PC-9 (cell line): ENCODE results near the gene CCPG1. TPM values are rescaled to one million over a fixed set of nuclear protein-coding genes. Genes with fewer than 3 reads are reported as not detected.

Experiments used
- BruUV-seq: library from RNA; stranded (reverse); fragments of 400-500 nt; replicated peaks from 2 replicates; lab custom pipeline; 2021; lab: Mats Ljungman, UMichigan
- CTCF ChIA-PET: fragments of 300-600 bp; sonication (Branson Sonifier 250); formaldehyde crosslinking; loops from one replicate; lab custom pipeline; 2022; ENCODE audit warnings: antibody characterized with exemption; lab: Charles Lee
- POLR2A ChIA-PET: fragments of 300-600 bp; sonication (Branson Sonifier 250); formaldehyde crosslinking; loops from one replicate; lab custom pipeline; 2022; ENCODE audit warnings: antibody characterized with exemption; ENCODE audit not compliant: unreplicated experiment; lab: Charles Lee
- DNase-seq, 2 experiments: peaks; one replicate each; pipeline versions ENCODE4 v3.0.0 to v3.0.0-alpha.2; 2015 to 2022; ENCODE audit warnings: mixed read lengths in 1 of 2
- H2AFZ ChIP-seq: fragments of 200-600 bp; sonication (generic); 2 replicates; pipeline ENCODE4 v1.8.1; 2017; ENCODE audit warnings: antibody characterized with exemption
- H3F3A ChIP-seq: fragments of 200-600 bp; sonication (generic); 2 replicates; pipeline ENCODE4 v1.8.1; 2017; ENCODE audit warnings: antibody characterized with exemption, mild to moderate bottlenecking, low read depth; ENCODE audit not compliant: insufficient read depth
- H3K27ac ChIP-seq: fragments of 200-600 bp; sonication (generic); 2 replicates; pipeline ENCODE4 v1.6.1; 2016; ENCODE audit warnings: mixed run types
- H3K27me3 ChIP-seq: fragments of 200-600 bp; sonication (generic); 2 replicates; pipeline ENCODE4 v1.6.1; 2016; ENCODE audit warnings: low read depth, mixed run types; ENCODE audit not compliant: insufficient read depth
- H3K36me3 ChIP-seq: fragments of 200-600 bp; sonication (generic); 2 replicates; pipeline ENCODE4 v1.6.1; 2016; ENCODE audit warnings: low read depth, mixed run types
- H3K4me1 ChIP-seq: fragments of 200-600 bp; sonication (generic); replicated peaks from 2 replicates; pipeline ENCODE4 v1.6.1; 2016; ENCODE audit warnings: mixed run types; ENCODE audit not compliant: insufficient read depth
- H3K4me2 ChIP-seq: fragments of 200-600 bp; sonication (generic); 2 replicates; pipeline ENCODE4 v1.6.1; 2017; ENCODE audit warnings: mixed run types
- H3K4me3 ChIP-seq: fragments of 200-600 bp; sonication (generic); 2 replicates; pipeline ENCODE4 v1.6.1; 2016; ENCODE audit warnings: mixed run types
- H3K79me2 ChIP-seq: fragments of 200-600 bp; sonication (generic); 2 replicates; pipeline ENCODE4 v1.6.1; 2017; ENCODE audit warnings: low read depth, mixed run types
- H3K9me2 ChIP-seq: fragments of 200-600 bp; sonication (generic); 2 replicates; pipeline ENCODE4 v1.8.1; 2017; ENCODE audit warnings: mild to moderate bottlenecking; ENCODE audit not compliant: insufficient read depth
- H3K9me3 ChIP-seq: fragments of 200-600 bp; sonication (generic); 2 replicates; pipeline ENCODE4 v1.8.1; 2016; ENCODE audit warnings: low read depth; ENCODE audit not compliant: insufficient read depth
- H4K20me1 ChIP-seq: fragments of 200-600 bp; sonication (generic); 2 replicates; pipeline ENCODE4 v1.8.1; 2017; ENCODE audit not compliant: insufficient read depth
- EZH2 ChIP-seq: fragments of 200-600 bp; sonication (generic); IDR thresholded peaks from 2 replicates; pipeline ENCODE4 v1.8.0; 2017; ENCODE audit warnings: antibody characterized with exemption, low read depth
- intact Hi-C: fragments of 100-400 bp; cut with micrococcal nuclease; formaldehyde crosslinking; loops from one replicate; pipeline ENCODE4 v1.10.0; 2022; ENCODE audit not compliant: unreplicated experiment
- total RNA-seq: library from RNA; stranded (reverse); gene quantifications from 2 replicates; pipeline ENCODE4 v1.2.3, GENCODE V29; 2021
- TF ChIP-seq, protein P1 (sequence below): fragments of 200-600 bp; sonication (generic); conservative IDR thresholded peaks from 2 replicates; pipeline ENCODE4 v1.6.1; 2017; ENCODE audit warnings: mixed run types, antibody characterized with exemption, mild to moderate bottlenecking, moderate library complexity

The CCPG1 gene
- total RNA-seq, 1 experiment from 2014 or later: 26.3 TPM

DNA sequence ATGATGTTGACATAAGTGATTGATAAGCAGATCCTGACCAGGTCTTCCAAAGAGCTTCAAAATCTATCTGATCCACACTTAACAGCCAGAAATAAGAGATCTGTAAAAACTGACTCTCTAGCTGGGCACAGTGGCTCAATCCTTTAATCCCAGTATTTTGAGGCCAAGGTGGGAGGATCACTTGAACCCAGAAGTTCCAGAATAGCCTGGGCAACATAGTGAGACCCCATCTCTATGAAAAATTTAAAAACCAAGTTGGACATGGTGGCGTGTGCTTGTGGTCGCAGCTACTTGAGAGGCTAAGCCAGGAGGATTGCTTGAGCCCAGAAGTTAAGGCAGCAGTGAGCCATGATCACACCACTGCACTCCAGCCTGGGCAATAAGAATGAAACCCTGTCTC is 45.5 kb downstream of the CCPG1 start:
- intact Hi-C loops: no loop called here
- H3K4me3 ChIP-seq: no peak overlapping the region

DNA sequence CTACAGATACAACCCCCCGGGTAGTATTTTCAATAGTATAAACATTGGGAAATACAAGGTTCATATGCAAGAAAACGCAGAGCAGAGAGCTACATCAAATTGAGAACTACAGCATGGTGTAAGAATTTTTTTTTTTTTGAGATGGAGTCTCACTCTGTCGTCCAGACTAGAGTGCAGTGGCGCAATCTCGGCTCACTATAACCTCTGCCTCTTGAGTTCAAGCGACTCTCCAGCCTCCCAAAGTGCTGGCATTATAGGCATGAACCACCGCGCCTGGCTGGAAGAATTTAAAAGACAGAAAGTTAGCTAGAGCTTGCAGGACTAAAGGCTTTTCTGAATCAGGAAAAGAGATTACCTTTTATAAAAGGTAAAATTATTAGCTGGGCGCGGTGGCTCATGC is 47.1 kb downstream of the CCPG1 start:
- CTCF ChIA-PET: no interaction called here
- BruUV-seq: no TSS peak
- Histone ChIP-seq H3K27ac (no peak overlapping the region), H3K4me1 (peaks cover 24% of the 10 kb centered on the region), H3K4me2 (no peak overlapping the region), H4K20me1 (no peaks in the 10 kb centered on the region), H3K9me2 (no peaks in the 10 kb centered on the region), H3K9me3 (no peaks in the 10 kb centered on the region), H3K4me3 (no peak overlapping the region), H3K27me3 (no peaks in the 10 kb centered on the region), H3K36me3 (no peaks in the 10 kb centered on the region), H3F3A (no peaks in the 10 kb centered on the region; the same call in 1 of the 2 replicates), H2AFZ (no peak overlapping the region), H3K79me2 (no peaks in the 10 kb centered on the region)
- DNase-seq: no peak
- TF ChIP-seq EZH2: no peak
- TF ChIP-seq, protein P1, sequence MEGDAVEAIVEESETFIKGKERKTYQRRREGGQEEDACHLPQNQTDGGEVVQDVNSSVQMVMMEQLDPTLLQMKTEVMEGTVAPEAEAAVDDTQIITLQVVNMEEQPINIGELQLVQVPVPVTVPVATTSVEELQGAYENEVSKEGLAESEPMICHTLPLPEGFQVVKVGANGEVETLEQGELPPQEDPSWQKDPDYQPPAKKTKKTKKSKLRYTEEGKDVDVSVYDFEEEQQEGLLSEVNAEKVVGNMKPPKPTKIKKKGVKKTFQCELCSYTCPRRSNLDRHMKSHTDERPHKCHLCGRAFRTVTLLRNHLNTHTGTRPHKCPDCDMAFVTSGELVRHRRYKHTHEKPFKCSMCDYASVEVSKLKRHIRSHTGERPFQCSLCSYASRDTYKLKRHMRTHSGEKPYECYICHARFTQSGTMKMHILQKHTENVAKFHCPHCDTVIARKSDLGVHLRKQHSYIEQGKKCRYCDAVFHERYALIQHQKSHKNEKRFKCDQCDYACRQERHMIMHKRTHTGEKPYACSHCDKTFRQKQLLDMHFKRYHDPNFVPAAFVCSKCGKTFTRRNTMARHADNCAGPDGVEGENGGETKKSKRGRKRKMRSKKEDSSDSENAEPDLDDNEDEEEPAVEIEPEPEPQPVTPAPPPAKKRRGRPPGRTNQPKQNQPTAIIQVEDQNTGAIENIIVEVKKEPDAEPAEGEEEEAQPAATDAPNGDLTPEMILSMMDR: no peak
- POLR2A ChIA-PET: no interaction called here
- intact Hi-C loops: no loop called here

More for the DNA sequence above, 45.5 kb downstream of the CCPG1 start:
- Histone ChIP-seq H2AFZ (no peak overlapping the region), H3K79me2 (no peaks in the 10 kb centered on the region), H3K4me2 (no peak overlapping the region), H4K20me1 (no peaks in the 10 kb centered on the region), H3K4me1 (peaks cover 18% of the 10 kb centered on the region), H3K27ac (no peak overlapping the region), H3K9me3 (no peaks in the 10 kb centered on the region), H3F3A (no peaks in the 10 kb centered on the region; the same call in 1 of the 2 replicates), H3K9me2 (no peaks in the 10 kb centered on the region), H3K36me3 (no peaks in the 10 kb centered on the region), H3K27me3 (no peaks in the 10 kb centered on the region)
- CTCF ChIA-PET: no interaction called here
- no peak for DNase-seq
- TF ChIP-seq EZH2: no peak
- TF ChIP-seq, protein P1: no peak
- POLR2A ChIA-PET: no interaction called here
- no TSS peak for BruUV-seq

DNA sequence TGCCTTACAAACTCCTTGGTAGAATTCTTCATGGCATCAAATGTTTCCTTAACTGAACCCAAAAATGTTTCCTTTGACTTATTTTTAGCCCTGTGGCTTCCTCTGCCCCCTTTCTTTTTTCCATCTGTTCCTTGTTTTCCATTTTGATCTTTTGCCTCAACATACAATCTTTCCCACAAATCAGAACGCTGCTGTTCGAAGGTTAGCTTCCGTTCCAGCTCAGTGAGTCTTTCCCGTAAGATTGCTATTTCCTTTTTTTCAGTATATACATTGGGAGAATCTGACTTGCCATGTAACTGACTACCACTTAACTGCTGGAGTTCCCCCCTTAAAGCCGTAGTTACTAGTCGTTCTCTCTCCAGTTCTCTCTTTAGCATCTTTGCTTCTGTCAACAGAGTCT is 47.9 kb downstream of the CCPG1 start:
- Histone ChIP-seq H3K36me3 (no peaks in the 10 kb centered on the region), H2AFZ (no peak overlapping the region), H3F3A (no peaks in the 10 kb centered on the region; the same call in 1 of the 2 replicates), H3K4me2 (no peak overlapping the region), H4K20me1 (no peaks in the 10 kb centered on the region), H3K79me2 (no peaks in the 10 kb centered on the region), H3K4me3 (no peak overlapping the region), H3K27ac (no peak overlapping the region), H3K9me3 (no peaks in the 10 kb centered on the region), H3K4me1 (peaks cover 24% of the 10 kb centered on the region), H3K9me2 (no peaks in the 10 kb centered on the region), H3K27me3 (no peaks in the 10 kb centered on the region)
- ChIA-PET POLR2A (no interaction called here), CTCF (no interaction called here)
- TSS peak; percentile 59 for BruUV-seq
- no peak for DNase-seq
- no peak for TF ChIP-seq EZH2
- intact Hi-C loops: no loop called here

DNA sequence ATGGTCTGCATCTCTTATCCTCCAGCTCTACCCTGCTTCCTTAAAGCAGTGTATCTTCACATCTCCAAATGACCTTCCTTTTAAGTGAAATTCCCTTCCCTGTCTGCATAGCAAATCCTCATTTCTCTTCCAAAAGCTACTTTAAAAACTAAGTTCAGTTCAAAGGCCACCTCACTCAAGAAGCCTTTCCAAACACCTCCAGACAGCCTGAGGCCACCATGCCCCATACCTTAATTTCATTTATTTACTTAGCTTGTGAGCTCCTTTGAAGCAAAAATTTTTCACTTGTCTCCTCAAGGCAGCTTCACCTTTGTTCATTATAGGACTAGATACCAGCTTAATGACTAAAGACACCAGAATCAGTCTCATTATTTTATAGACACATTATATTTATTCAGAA is 49.7 kb downstream of the CCPG1 start:
- Histone ChIP-seq H3K4me1 (peaks cover 24% of the 10 kb centered on the region), H3K79me2 (no peaks in the 10 kb centered on the region), H3K36me3 (no peaks in the 10 kb centered on the region), H3K27ac (peak overlapping the region; percentile 5; the same call in 1 of the 2 replicates), H2AFZ (no peak overlapping the region), H3K27me3 (no peaks in the 10 kb centered on the region), H3F3A (no peaks in the 10 kb centered on the region; the same call in 1 of the 2 replicates), H3K4me3 (no peak overlapping the region), H3K9me2 (no peaks in the 10 kb centered on the region), H4K20me1 (no peaks in the 10 kb centered on the region), H3K4me2 (peak overlapping the region; percentile 25), H3K9me3 (no peaks in the 10 kb centered on the region)
- DNase-seq: peak in 1 of 2 experiments; percentile 62
- ChIA-PET POLR2A (interaction anchor here (0.6 to 0.7 kb wide), 2 partner anchors 40 to 140 kb away, joined by 4 to 5 read pairs; partner anchors contain the start of genes PIGB and PIGBOS1), CTCF (interaction anchor here (0.5 kb wide), 1 partner anchor 40 kb away, joined by 3 read pairs; the partner anchor contains the start of genes PIGB and PIGBOS1)
- TF ChIP-seq EZH2: no peak
- TF ChIP-seq, protein P1: no peak
- no TSS peak for BruUV-seq
- intact Hi-C loops: no loop called here
